Prostate gland (tissue), 1 donor: ENCODE measurements around the gene KANK4.

Experiments used
- POLR2A ChIP-seq: fragments of 450-650 bp; IDR thresholded peaks from one replicate; pipeline ENCODE4 v1.6.1; 2016; ENCODE audit warnings: antibody characterized with exemption, mild to moderate bottlenecking
- POLR2AphosphoS5 ChIP-seq: sonication (generic); formaldehyde crosslinking; IDR thresholded peaks from one replicate; pipeline ENCODE4 v1.6.1; 2017; ENCODE audit warnings: antibody characterized with exemption

- TF ChIP-seq POLR2AphosphoS5 (no peak), POLR2A (no peak)
These were observed 6.5 kb downstream of the KANK4 start for GRCh38 chr1:62312698-62313097.
